Fibroblast of lung (primary cell): ENCODE data around the gene PML.

Experiments
- EZH2 ChIP-seq: IDR thresholded peaks from 2 replicates; pipeline ENCODE4 v1.5.1; 2012; ENCODE audit warnings: low read length, control low read depth, mild to moderate bottlenecking; ENCODE audit errors: missing control alignments
- TF ChIP-seq, protein P1 (sequence below), 2 donors: IDR thresholded peaks in 1 of 2; conservative IDR thresholded peaks in 1 of 2; 1 replicate in 1 of 2; 2 replicates in 1 of 2; pipeline ENCODE4 v1.5.1; 2011 to 2012; ENCODE audit warnings: low read length in 2 of 2, control low read depth in 1 of 2, inconsistent platforms in 1 of 2, low read depth in 1 of 2, mild to moderate bottlenecking in 1 of 2

DNA sequence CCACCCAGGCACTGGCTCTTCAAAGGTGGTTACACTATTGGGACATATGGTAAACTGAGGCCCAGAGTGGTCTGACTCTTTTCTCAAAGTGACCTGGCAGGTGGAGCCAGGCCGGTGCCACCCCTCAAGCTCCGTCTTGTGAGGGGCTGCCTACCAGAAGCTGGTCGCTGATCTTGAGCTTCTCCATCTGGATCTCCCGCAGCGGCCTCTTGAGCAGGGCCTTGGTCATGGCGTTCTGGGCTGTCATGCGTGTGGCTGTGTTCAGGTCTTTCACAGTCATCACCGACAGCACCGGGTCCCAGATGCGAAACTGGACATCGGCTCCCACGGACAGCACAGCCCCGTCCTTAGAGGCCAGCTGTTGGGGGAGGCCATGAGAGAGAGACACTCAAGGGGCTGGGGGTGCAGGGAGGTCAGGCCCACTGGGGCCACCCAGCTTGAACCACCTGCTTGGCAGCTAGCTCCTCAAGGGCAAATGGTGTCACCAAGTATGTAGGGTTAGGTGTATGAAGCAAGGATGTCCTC, 6.0 kb upstream of the PML start:
- TF ChIP-seq, protein P1, sequence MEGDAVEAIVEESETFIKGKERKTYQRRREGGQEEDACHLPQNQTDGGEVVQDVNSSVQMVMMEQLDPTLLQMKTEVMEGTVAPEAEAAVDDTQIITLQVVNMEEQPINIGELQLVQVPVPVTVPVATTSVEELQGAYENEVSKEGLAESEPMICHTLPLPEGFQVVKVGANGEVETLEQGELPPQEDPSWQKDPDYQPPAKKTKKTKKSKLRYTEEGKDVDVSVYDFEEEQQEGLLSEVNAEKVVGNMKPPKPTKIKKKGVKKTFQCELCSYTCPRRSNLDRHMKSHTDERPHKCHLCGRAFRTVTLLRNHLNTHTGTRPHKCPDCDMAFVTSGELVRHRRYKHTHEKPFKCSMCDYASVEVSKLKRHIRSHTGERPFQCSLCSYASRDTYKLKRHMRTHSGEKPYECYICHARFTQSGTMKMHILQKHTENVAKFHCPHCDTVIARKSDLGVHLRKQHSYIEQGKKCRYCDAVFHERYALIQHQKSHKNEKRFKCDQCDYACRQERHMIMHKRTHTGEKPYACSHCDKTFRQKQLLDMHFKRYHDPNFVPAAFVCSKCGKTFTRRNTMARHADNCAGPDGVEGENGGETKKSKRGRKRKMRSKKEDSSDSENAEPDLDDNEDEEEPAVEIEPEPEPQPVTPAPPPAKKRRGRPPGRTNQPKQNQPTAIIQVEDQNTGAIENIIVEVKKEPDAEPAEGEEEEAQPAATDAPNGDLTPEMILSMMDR (conservative IDR thresholded peaks at IDR 0.05 in 1 of 2, IDR thresholded peaks at IDR 0.05 in 1 of 2; ENCODE audit: low read depth in 1 of 2, low read length in 2 of 2), result no peak
- TF ChIP-seq EZH2, result no peak
